Body of pancreas (tissue), 4 donors: ENCODE measurements around the gene SVEP1.
"Not testable (repeated sequence)": the region's sequence is repeated elsewhere in the genome, so short reads cannot be mapped to it uniquely, and the experiment has no call there.

ENCODE experiments used
- CTCF ChIP-seq, 7 experiments: fragments of 450-650 bp in 4 of 7; fragments of 200-600 bp in 3 of 7; sonication (generic) in 3 of 7; IDR thresholded peaks; one replicate each; pipeline ENCODE4 v1.5.1; 2016 to 2019; ENCODE audit warnings: antibody characterized with exemption in 7 of 7
- POLR2A ChIP-seq, 3 donors: fragments of 450-650 bp; IDR thresholded peaks; one replicate each; pipeline ENCODE4 v1.6.1; 2016; ENCODE audit warnings: antibody characterized with exemption in 3 of 3, mild to moderate bottlenecking in 2 of 3

GRCh38 chr9:110531241-110531640 lies 48.3 kb downstream of the SVEP1 start:
- TF ChIP-seq CTCF, POLR2A (IDR thresholded peaks at IDR 0.05): not testable (repeated sequence)
